Stimulated activated naive CD8-positive, alpha-beta T cell treated with anti-CD3 and anti-CD28 coated beads, Interleukin-15, Interleukin-2, amounts not matched to agents 100 ng/mL and 50 ng/mL, for 24 hours (primary cell): ENCODE results near the gene MFSD6L.

Source experiments
- H3K27ac Mint-ChIP-seq: one replicate; pipeline ENCODE4 v1.8.0; 2021; ENCODE audit warnings: mild to moderate bottlenecking, mixed read lengths
- H3K27me3 Mint-ChIP-seq: one replicate; pipeline ENCODE4 v1.8.0; 2021; ENCODE audit warnings: mixed read lengths
- H3K36me3 Mint-ChIP-seq: one replicate; pipeline ENCODE4 v1.8.0; 2021; ENCODE audit warnings: low read depth, mixed read lengths
- H3K4me1 Mint-ChIP-seq: one replicate; pipeline ENCODE4 v1.8.0; 2021; ENCODE audit warnings: low read depth, mixed read lengths
- H3K4me3 Mint-ChIP-seq: one replicate; pipeline ENCODE4 v1.8.0; 2021; ENCODE audit warnings: mild to moderate bottlenecking, mixed read lengths
- H3K9me3 Mint-ChIP-seq: one replicate; pipeline ENCODE4 v1.8.0; 2021; ENCODE audit warnings: mixed read lengths

MFSD6L gene

GRCh38 chr17:8798846-8799569, at the start of gene MFSD6L:
MFSD6L (minus strand) TSS chr17:8799365; CDS start chr17:8799120, 245 bp downstream.
- Mint-ChIP-seq H3K27me3 (no peaks in the 10 kb centered on the region), H3K4me1 (no peaks in the 10 kb centered on the region), H3K36me3 (no peaks in the 10 kb centered on the region), H3K4me3 (no peak within 1 kb of the TSS), H3K27ac (no peak within 1 kb of the TSS), H3K9me3 (no peaks in the 10 kb centered on the region)

DNA sequence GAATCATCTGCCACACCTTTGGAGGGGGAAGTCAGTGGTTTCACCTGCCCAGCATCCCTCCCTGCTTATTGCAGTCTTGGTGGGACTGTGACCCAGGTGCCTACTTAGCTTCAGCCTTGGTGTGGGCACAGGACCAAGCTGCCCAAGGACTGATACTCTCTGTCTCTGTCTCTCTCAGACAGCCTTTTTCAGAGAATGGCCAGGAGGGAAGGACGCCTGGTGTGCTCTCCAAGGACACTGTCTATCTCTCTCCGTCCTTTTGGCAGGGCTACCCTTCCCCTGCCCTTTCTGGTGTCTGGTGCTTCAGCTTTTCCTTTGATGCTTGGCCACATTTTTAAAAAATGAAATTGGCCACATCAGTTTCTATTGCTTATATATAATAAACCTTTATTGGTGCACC, 48.7 kb upstream of the MFSD6L start:
- no peak overlapping the region for H3K4me3 Mint-ChIP-seq
- H3K9me3 Mint-ChIP-seq = no peaks in the 10 kb centered on the region
- no peak overlapping the region for H3K27ac Mint-ChIP-seq
- no peaks in the 10 kb centered on the region for H3K36me3 Mint-ChIP-seq
- no peaks in the 10 kb centered on the region for H3K27me3 Mint-ChIP-seq
- peaks cover 4% of the 10 kb centered on the region for H3K4me1 Mint-ChIP-seq

DNA sequence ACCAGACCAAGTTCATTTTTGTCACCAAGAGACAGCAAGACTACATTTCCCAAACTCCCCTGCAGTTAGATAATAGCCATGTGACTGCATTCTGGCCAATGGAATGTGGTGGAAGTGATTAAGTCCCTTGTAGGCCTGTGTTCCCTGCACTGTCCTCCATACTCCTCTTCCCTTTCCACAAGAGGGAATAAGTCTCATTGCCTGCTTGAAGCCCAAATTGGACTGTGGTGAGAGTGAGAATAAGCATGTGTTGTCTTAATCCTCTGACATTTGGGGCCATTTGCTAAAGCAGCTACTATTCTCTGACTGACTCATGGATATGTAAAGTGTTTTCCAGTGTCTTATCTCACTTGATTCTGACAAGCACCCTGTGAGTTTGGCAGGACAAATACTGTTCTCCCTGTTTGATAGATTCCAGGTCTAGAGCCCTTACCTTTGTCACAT, 47.6 kb upstream of the MFSD6L start:
- Mint-ChIP-seq H3K27ac (no peak overlapping the region), H3K36me3 (no peaks in the 10 kb centered on the region), H3K9me3 (no peaks in the 10 kb centered on the region), H3K27me3 (no peaks in the 10 kb centered on the region), H3K4me3 (no peak overlapping the region), H3K4me1 (peaks cover 4% of the 10 kb centered on the region)

DNA sequence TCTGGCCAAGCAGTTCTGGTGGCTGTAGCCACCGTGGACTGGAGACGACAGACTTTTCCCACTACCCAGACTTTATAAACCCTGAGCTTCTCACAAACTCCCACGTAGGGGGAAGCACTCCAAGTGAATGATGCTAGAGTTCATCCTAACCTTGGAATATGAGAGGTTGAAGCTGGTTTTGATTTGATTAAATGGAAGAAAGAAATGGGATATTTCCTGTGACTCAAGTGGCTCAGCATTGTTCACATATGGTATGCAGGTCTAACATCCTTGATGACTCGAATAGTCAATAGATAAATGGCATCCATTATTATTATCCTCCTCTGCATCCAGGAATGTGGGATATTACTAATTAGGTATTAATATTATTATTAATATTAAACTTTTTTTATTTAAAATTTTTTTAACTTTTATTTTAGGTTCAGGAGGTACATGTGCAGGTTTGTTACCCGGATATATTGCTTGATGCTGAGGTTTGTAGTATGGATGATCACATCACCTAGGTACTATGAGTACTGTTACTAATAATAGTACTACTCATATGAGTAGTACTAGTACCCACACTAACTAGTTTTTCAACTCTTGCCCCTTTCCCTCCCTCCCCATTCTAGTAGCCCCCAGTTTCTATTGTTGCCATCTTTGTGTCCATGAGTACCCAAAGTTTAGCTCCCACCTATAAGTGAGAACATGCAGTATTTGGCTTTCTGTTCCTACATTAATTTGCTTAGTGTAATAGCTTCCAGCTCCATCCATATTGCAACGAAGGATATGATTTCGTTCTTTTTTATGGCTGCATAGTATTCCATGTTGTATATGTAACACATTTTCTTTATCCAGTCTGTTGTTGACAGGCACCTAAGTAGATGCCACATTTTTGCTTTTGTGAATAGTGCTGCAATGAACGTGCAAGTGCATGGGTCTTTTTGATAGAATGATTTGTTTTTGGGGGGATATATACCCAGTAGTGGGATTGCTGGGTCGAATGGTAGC, 45.4 kb upstream of the MFSD6L start:
- Mint-ChIP-seq H3K36me3 (no peaks in the 10 kb centered on the region), H3K4me1 (peaks cover 4% of the 10 kb centered on the region), H3K27ac (no peak overlapping the region), H3K4me3 (no peak overlapping the region), H3K9me3 (no peaks in the 10 kb centered on the region), H3K27me3 (no peaks in the 10 kb centered on the region)

- Mint-ChIP-seq H3K27ac (no peak overlapping the region), H3K4me1 (peaks cover 4% of the 10 kb centered on the region), H3K27me3 (no peaks in the 10 kb centered on the region), H3K9me3 (no peaks in the 10 kb centered on the region), H3K36me3 (no peaks in the 10 kb centered on the region), H3K4me3 (no peak overlapping the region)
Measured at GRCh38 chr17:8843344-8843743, 44.2 kb upstream of the MFSD6L start.

DNA sequence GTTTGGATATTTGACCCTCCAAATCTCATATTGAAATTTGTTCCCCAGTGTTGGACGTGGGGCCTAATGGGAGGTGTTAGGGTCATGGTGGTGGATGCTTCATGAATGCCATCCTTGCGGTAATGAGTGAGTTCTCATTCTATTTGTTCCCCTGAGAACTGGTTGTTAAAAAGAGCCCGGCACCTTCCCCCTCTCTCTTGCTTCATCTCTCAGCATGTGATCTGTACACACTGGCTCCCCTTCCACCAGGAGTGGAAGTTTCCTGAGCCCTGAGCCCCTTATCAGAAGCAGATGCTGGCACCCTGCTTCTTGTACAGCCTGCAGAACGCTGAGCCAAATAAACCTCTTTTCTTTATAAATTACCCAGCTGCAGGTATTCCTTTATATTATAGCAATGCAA, 42.7 kb upstream of the MFSD6L start:
- H3K27me3 Mint-ChIP-seq = no peaks in the 10 kb centered on the region
- H3K4me3 Mint-ChIP-seq = no peak overlapping the region
- H3K27ac Mint-ChIP-seq = no peak overlapping the region
- no peaks in the 10 kb centered on the region for H3K9me3 Mint-ChIP-seq
- H3K4me1 Mint-ChIP-seq = peaks cover 4% of the 10 kb centered on the region
- H3K36me3 Mint-ChIP-seq = no peaks in the 10 kb centered on the region

- Mint-ChIP-seq H3K27ac (no peak overlapping the region), H3K4me1 (peaks cover 4% of the 10 kb centered on the region), H3K27me3 (no peaks in the 10 kb centered on the region), H3K9me3 (no peaks in the 10 kb centered on the region), H3K36me3 (no peaks in the 10 kb centered on the region), H3K4me3 (no peak overlapping the region)
Measured at GRCh38 chr17:8839410-8839935, 40.3 kb upstream of the MFSD6L start.

- Mint-ChIP-seq H3K36me3 (no peaks in the 10 kb centered on the region), H3K27ac (no peak overlapping the region), H3K27me3 (no peaks in the 10 kb centered on the region), H3K4me1 (peaks cover 4% of the 10 kb centered on the region), H3K9me3 (no peaks in the 10 kb centered on the region), H3K4me3 (no peak overlapping the region)
Measured at GRCh38 chr17:8838551-8839095, 39.5 kb upstream of the MFSD6L start.

- H3K27ac Mint-ChIP-seq = no peak overlapping the region
- H3K4me3 Mint-ChIP-seq = no peak overlapping the region
Measured at GRCh38 chr17:8837563-8838075, 38.5 kb upstream of the MFSD6L start.

GRCh38 chr17:8836821-8837562, 37.8 kb upstream of the MFSD6L start:
- Mint-ChIP-seq H3K27me3 (no peaks in the 10 kb centered on the region), H3K36me3 (no peaks in the 10 kb centered on the region), H3K4me3 (no peak overlapping the region), H3K9me3 (no peaks in the 10 kb centered on the region), H3K27ac (no peak overlapping the region), H3K4me1 (no peaks in the 10 kb centered on the region)

More at GRCh38 chr17:8837563-8838075, 38.5 kb upstream of the MFSD6L start:
- no peaks in the 10 kb centered on the region for H3K4me1 Mint-ChIP-seq
- H3K36me3 Mint-ChIP-seq = no peaks in the 10 kb centered on the region
- no peaks in the 10 kb centered on the region for H3K27me3 Mint-ChIP-seq
- H3K9me3 Mint-ChIP-seq = no peaks in the 10 kb centered on the region

DNA sequence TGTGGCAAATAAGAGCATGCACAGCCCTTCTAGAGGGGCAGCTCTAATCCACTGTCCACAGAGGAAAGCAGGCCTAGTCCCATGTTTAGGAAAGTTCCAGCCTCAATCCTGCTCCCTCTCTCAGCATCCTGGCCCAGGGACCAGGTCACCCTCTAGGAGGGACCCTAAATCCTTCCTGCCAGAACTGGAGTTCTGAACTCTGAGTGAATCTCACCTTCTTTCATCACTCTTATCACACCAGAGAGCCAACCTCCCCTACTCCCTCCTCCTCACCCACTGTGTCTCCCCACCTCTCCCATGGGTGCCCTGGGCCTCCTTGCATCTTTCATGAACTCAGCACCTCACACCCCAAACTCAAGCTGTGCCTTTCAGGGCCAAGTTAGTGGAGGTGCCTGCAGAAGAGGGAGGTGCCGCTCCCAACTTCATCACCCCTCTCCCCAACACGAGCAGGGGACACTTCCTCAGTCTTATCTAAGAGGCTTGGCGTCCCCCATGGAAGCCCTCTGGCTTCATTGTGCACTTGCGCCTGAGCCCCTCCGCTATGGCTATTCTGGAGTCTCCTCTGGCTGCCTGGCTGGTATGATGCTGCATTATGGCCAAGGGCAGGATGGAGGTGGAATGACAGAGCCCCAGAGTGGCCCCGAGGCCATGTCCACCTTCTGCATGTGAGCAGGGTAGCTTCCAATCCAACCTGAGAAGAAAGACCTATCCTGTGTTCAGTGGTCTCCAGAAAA, 36.6 kb upstream of the MFSD6L start:
- Mint-ChIP-seq H3K4me1 (no peaks in the 10 kb centered on the region), H3K9me3 (no peaks in the 10 kb centered on the region), H3K4me3 (no peak overlapping the region)

GRCh38 chr17:8835106-8835505, 35.9 kb upstream of the MFSD6L start:
- Mint-ChIP-seq H3K4me1 (no peaks in the 10 kb centered on the region), H3K36me3 (no peaks in the 10 kb centered on the region), H3K4me3 (no peak overlapping the region), H3K27ac (no peak overlapping the region), H3K9me3 (no peaks in the 10 kb centered on the region), H3K27me3 (no peaks in the 10 kb centered on the region)

More for the DNA sequence above, 36.6 kb upstream of the MFSD6L start:
- Mint-ChIP-seq H3K27ac (no peak overlapping the region), H3K36me3 (no peaks in the 10 kb centered on the region), H3K27me3 (no peaks in the 10 kb centered on the region)

DNA sequence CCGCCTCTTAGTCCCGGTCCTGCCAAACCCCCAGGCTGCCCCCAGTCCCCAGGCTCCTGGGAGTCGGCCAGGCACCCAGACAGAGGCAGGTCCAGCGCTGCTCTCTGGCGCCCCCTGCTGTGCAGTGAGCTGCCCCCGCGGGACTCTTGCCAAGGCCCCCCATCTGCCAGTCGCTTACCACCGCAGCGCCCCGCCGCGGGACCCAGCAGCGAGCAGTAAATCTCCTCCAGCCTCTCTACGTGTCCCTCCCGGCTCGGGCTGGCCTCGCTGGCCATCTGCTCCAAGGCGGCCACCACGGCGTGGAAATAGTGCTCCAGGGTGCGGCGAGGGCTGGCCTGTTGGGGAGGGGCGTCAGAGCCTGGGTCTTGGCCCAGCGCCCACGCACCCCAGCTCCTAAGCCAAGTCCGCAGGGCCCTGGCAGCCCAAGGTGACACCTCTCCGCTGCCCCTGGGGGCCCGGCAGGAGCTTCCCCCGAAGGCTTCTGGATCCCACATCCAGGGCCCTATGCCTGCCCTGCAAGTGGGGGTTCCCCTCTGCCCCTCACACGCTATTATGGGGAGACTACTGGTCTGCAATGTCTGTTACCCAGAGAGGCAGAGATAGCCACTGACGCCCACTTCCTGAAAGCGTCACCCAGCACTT, 33.7 kb upstream of the MFSD6L start:
- H3K4me3 Mint-ChIP-seq = no peak overlapping the region
- H3K4me1 Mint-ChIP-seq = no peaks in the 10 kb centered on the region
- no peaks in the 10 kb centered on the region for H3K9me3 Mint-ChIP-seq
- H3K27ac Mint-ChIP-seq = no peak overlapping the region
- H3K27me3 Mint-ChIP-seq = no peaks in the 10 kb centered on the region
- H3K36me3 Mint-ChIP-seq = no peaks in the 10 kb centered on the region
